SU-DHL-6 (cell line): ENCODE measurements around the gene ABCG1.

Experiments
- H2AFZ ChIP-seq: fragments of 200-600 bp; sonication (generic); 2 replicates; pipeline ENCODE4 v1.6.1; 2014; ENCODE audit warnings: low read depth, mild to moderate bottlenecking, moderate library complexity, mixed read lengths, antibody characterized with exemption, low read length; ENCODE audit not compliant: severe bottlenecking
- H3F3A ChIP-seq: fragments of 200-600 bp; shearing (Covaris generic); 2 replicates; pipeline ENCODE4 v1.6.0; 2016; ENCODE audit warnings: antibody characterized with exemption, mild to moderate bottlenecking; ENCODE audit not compliant: insufficient read depth
- H3K27ac ChIP-seq: fragments of 200-600 bp; sonication (generic); 2 replicates; pipeline ENCODE4 v1.5.1; 2016; ENCODE audit warnings: low read depth, mild to moderate bottlenecking, low read length, moderate library complexity, mixed read lengths
- H3K27me3 ChIP-seq: fragments of 200-600 bp; sonication (generic), shearing (Covaris generic); 2 replicates; pipeline ENCODE4 v1.6.0; 2014; ENCODE audit warnings: mild to moderate bottlenecking, low read length
- H3K36me3 ChIP-seq: fragments of 200-600 bp; sonication (generic); 2 replicates; pipeline ENCODE4 v1.6.1; 2014; ENCODE audit warnings: mild to moderate bottlenecking, low read length, mixed read lengths
- H3K4me2 ChIP-seq: fragments of 300-600, 200-600 bp; shearing (Covaris generic), sonication (generic); 2 replicates; pipeline ENCODE4 v1.6.0; 2014; ENCODE audit warnings: low read length, low read depth, mild to moderate bottlenecking; ENCODE audit not compliant: poor library complexity, severe bottlenecking
- H3K4me3 ChIP-seq: fragments of 200-600 bp; sonication (generic); 2 replicates; pipeline ENCODE4 v1.5.1; 2014; ENCODE audit warnings: antibody characterized with exemption, low read length, mild to moderate bottlenecking, mixed read lengths; ENCODE audit not compliant: insufficient read depth, poor library complexity, severe bottlenecking
- H3K79me2 ChIP-seq: fragments of 200-600 bp; sonication (generic); 2 replicates; pipeline ENCODE4 v1.6.1; 2014; ENCODE audit warnings: mild to moderate bottlenecking, low read length, moderate library complexity; ENCODE audit not compliant: insufficient read depth
- H3K9ac ChIP-seq: fragments of 200-600 bp; sonication (generic); 2 replicates; pipeline ENCODE4 v1.7.0; 2014; ENCODE audit warnings: mild to moderate bottlenecking, low read length
- H3K9me2 ChIP-seq: fragments of 200-600 bp; sonication (generic); replicated peaks from 2 replicates; pipeline ENCODE4 v1.6.1; 2014; ENCODE audit warnings: low read length; ENCODE audit not compliant: insufficient read depth
- H3K9me3 ChIP-seq: fragments of 200-600 bp; sonication (generic); 2 replicates; pipeline ENCODE4 v1.6.1; 2014; ENCODE audit warnings: low read length, mixed read lengths; ENCODE audit not compliant: insufficient read depth
- H4K20me1 ChIP-seq: fragments of 200-600 bp; sonication (generic); 2 replicates; pipeline ENCODE4 v1.6.1; 2014; ENCODE audit warnings: low read depth, mild to moderate bottlenecking, antibody characterized with exemption, low read length, moderate library complexity, mixed read lengths
- EZH2phosphoT487 ChIP-seq: fragments of 200-600 bp; sonication (generic), shearing (Covaris generic); conservative IDR thresholded peaks from 2 replicates; pipeline ENCODE4 v1.6.1; 2018; ENCODE audit warnings: mild to moderate bottlenecking, antibody characterized with exemption, low read length, moderate library complexity, mixed read lengths
- TF ChIP-seq, protein P1 (sequence below): fragments of 200-600 bp; sonication (generic); IDR thresholded peaks from one replicate; pipeline ENCODE4 v1.5.1; 2017; ENCODE audit warnings: antibody characterized with exemption, mild to moderate bottlenecking, low read length, moderate library complexity; ENCODE audit not compliant: insufficient read depth, poor library complexity, severe bottlenecking

ABCG1 gene

DNA sequence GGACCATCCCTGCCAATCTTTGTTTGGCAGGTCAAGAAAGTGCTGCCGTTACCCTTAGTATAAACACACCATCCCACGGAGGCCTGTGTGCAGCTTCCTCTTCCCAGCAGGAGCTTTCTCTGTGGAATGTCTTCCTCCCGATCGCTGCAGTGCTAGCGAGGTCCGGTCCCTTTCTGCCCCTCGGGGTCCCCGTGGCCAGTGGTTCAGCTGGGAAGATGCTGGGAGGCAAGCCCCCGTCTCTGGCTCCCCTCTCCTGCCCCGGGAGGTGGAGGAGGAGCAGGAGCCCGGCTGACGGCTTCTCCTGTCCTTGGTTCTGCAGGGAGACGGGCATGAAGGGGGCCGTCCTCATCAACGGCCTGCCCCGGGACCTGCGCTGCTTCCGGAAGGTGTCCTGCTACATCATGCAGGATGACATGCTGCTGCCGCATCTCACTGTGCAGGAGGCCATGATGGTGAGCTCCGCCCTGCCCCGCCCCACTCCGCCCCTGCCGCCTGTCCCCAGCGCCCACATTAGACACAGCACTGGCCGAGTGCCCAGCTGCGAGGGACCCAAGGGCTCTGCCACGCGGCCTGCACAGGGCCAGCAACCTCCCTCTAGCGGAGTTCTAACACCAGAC is 54.2 kb downstream of the ABCG1 start:
- H3K9me2 ChIP-seq = no peaks in the 10 kb centered on the region
- no peaks in the 10 kb centered on the region for H3K27me3 ChIP-seq
- H4K20me1 ChIP-seq = no peaks in the 10 kb centered on the region
- H3K4me2 ChIP-seq = no peak overlapping the region
- H3F3A ChIP-seq = no peaks in the 10 kb centered on the region
- H3K79me2 ChIP-seq = no peaks in the 10 kb centered on the region
- no peak overlapping the region for H3K4me3 ChIP-seq
- no peak overlapping the region for H3K27ac ChIP-seq
- H3K36me3 ChIP-seq = no peaks in the 10 kb centered on the region
- H3K9me3 ChIP-seq = no peaks in the 10 kb centered on the region
- no peak for TF ChIP-seq EZH2phosphoT487
- TF ChIP-seq, protein P1, sequence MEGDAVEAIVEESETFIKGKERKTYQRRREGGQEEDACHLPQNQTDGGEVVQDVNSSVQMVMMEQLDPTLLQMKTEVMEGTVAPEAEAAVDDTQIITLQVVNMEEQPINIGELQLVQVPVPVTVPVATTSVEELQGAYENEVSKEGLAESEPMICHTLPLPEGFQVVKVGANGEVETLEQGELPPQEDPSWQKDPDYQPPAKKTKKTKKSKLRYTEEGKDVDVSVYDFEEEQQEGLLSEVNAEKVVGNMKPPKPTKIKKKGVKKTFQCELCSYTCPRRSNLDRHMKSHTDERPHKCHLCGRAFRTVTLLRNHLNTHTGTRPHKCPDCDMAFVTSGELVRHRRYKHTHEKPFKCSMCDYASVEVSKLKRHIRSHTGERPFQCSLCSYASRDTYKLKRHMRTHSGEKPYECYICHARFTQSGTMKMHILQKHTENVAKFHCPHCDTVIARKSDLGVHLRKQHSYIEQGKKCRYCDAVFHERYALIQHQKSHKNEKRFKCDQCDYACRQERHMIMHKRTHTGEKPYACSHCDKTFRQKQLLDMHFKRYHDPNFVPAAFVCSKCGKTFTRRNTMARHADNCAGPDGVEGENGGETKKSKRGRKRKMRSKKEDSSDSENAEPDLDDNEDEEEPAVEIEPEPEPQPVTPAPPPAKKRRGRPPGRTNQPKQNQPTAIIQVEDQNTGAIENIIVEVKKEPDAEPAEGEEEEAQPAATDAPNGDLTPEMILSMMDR = no peak
- no peak overlapping the region for H3K9ac ChIP-seq
- no peak overlapping the region for H2AFZ ChIP-seq

DNA sequence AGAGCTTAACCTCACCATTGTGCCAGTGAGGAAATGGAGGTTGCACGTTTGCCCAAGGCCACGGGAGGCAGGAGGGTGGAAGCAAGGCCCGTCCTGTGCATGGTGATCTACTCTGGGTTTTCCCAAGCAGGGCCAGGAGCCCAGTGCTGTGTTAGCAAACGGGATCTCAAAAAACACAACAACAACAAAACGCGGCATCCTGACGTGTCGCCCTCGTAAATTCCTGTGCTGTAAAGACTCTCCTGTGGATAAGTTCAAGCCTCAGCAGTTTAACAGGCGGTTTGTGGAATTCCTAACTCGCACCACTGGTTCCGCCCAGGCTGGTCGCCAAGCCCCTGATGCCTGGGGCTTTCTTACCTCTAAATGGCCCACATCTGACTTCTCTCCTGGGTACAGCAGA is 57.1 kb downstream of the ABCG1 start:
- Histone ChIP-seq H3K27me3 (no peaks in the 10 kb centered on the region), H3K36me3 (no peaks in the 10 kb centered on the region), H4K20me1 (no peaks in the 10 kb centered on the region), H3K9ac (no peak overlapping the region), H3K27ac (no peak overlapping the region), H3K4me2 (no peak overlapping the region), H3K4me3 (no peak overlapping the region), H3K9me2 (no peaks in the 10 kb centered on the region), H2AFZ (no peak overlapping the region), H3K79me2 (no peaks in the 10 kb centered on the region), H3F3A (no peaks in the 10 kb centered on the region), H3K9me3 (no peaks in the 10 kb centered on the region)
- TF ChIP-seq, protein P1 = no peak
- TF ChIP-seq EZH2phosphoT487 = no peak

DNA sequence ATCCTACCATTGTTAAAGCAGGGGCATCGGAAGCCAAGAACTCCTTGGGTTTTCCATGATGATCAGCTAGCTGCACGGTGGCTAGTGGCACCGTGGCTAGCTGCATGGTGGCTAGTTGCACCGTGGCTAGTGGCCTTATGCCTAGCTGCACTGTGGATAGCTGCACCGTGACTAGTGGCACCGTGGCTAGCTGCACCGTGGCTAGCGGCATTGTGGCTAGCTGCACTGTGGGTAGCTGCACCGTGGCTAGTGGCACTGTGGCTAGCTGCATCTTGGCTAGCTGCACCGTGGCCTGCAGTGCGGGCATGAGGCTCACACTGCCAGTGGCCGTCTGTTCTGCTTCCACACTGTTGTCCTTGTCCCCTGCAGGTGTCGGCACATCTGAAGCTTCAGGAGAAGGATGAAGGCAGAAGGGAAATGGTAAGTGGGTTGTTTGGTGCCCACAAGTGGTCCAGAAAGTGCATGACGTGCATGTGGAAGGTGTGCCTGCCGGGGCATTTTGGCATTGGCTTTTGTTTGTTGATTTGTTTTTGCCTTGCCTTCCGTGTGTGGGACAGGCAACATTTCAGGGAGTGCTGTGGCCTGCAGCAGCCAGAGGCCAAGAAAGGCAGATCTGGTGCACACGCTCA is 57.7 kb downstream of the ABCG1 start:
- no peaks in the 10 kb centered on the region for H3K9me2 ChIP-seq
- H3K36me3 ChIP-seq = no peaks in the 10 kb centered on the region
- H3K27ac ChIP-seq = no peak overlapping the region
- no peaks in the 10 kb centered on the region for H3K9me3 ChIP-seq
- H3F3A ChIP-seq = no peaks in the 10 kb centered on the region
- no peak overlapping the region for H2AFZ ChIP-seq
- H3K27me3 ChIP-seq = no peaks in the 10 kb centered on the region
- TF ChIP-seq, protein P1 = no peak
- no peak for TF ChIP-seq EZH2phosphoT487
- H3K4me3 ChIP-seq = no peak overlapping the region
- H3K9ac ChIP-seq = no peak overlapping the region
- H3K79me2 ChIP-seq = no peaks in the 10 kb centered on the region
- H3K4me2 ChIP-seq = no peak overlapping the region
- no peaks in the 10 kb centered on the region for H4K20me1 ChIP-seq
